GM19043 (cell line): ENCODE measurements around the gene PGAM2.
"Not testable (repeated sequence)": the region's sequence is repeated elsewhere in the genome, so short reads cannot be mapped to it uniquely, and the experiment has no call there.

ENCODE experiments used
- ATAC-seq: cut with Tn5 transposase; IDR thresholded peaks from one replicate; pipeline ENCODE4 v1.9.1; 2021; ENCODE audit warnings: low read depth; ENCODE audit not compliant: unreplicated experiment

PGAM2 gene

DNA sequence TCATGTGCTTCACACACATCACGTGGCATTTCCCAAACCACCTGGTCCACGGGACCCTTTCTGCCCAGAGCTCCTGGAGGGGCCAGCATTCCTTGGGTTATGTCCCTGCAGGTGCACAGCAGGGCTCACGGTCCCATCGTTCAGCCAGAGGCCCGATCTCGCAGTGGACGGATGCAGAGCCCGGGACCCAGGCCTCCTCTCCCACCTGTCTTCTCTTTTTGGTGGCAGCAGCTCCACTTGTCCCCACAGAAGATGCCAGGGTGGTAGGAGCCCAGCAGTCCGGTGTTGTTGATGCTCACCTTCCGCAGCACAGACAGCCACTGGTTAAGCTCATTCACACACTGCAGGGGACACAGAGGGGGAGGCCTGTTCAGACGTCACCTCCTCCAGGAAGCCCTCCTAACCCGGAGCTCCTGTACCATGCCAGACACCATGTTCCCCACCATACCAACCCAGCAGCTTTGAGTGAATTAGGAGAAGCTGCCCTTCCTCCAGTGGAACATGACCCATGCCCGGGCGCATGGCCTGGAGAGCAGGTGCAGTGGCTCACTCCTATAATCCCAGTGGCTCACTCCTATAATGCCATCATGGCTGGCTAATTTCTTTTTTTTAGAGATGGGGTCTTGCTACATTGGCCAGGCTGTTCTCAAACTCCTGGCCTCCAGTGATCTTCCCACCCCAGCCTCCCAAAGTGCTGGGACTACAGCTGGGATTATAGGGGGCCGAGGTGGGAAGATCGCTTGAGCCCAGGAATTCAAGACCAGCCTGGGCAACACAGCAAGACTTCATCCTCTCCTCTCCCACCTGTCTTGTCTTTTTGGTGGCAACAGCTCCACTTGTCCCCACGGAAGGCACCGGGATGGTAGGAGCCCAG is 31.2 kb downstream of the PGAM2 start:
- not testable (repeated sequence) for ATAC-seq

DNA sequence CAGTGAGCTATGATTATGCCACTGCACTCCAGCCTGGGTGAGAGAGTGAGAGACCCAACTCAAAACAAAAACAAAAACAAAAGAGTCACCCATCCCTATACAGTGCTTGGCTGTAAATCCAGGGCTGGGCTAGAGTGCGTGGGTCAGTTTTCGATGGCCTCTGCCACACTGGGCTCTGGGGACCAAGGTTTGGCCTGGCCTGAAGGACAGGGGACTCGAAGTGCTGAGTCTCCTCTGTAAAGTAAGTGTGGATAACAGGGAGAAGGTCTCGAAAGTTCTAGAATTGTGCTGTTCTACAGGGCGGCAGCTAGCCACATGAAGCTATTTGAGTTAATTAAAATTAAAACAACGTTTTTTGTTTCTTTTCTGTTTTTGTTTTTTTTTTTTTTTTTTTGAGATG is 33.3 kb downstream of the PGAM2 start:
- ATAC-seq, result not testable (repeated sequence)

DNA sequence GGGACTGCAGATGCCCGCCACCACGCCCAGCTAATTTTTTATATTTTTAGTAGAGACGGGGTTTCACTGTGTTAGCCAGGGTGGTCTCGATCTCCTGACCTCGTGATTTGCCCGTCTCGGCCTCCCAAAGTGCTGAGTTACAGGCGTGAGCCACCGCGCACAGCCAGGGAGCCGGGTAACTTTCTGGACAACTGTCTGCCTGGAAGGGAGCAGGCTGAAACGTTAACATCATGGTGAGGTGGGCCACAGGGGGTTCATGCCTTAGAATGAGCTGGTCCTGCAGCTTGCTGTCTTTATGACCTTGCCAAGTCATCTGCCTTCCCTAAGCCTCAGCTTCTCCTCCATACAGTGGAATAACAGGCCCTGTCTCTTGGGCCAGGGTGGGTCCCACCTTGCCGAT is 34.0 kb downstream of the PGAM2 start:
- not testable (repeated sequence) for ATAC-seq

DNA sequence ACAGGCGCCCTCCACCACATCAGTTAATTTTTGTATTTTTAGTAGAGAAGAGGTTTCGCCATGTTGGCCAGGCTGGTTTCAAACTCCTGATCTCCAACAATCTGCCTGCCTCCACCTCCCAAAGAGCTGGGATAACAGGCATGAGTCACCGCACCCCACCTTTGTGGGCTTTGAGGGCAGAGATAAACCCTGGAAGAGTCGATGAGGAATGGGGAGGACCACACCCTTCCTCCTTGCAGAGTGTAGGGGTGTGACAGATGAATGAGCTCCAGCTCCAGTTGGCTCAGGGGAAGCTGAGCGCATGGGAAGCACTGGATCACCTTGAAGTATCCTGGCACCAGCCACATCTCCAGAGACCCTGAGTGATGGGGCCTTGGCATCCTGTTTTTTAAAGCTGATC is 35.3 kb downstream of the PGAM2 start:
- not testable (repeated sequence) for ATAC-seq

DNA sequence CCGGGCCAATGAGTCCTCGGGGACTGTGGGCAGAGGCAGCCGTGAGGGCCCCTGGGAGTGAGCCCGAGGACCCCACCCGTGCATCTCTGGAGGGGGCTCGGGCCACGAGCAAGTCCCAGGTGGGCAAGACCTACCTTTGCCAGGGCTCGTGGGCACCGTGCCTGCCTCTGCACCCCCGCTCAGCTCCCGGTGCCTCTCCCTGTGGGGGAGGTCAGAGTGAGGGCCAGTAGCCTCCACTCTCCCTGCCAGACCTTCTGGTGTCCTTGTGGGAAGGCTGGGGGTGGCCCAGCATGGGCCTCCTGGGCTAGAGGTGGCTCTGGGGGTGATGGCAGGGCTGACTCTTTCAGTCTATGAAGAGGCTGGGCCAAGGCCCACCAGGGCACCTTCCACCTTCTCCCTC is 35.9 kb downstream of the PGAM2 start:
- ATAC-seq, result not testable (repeated sequence)

DNA sequence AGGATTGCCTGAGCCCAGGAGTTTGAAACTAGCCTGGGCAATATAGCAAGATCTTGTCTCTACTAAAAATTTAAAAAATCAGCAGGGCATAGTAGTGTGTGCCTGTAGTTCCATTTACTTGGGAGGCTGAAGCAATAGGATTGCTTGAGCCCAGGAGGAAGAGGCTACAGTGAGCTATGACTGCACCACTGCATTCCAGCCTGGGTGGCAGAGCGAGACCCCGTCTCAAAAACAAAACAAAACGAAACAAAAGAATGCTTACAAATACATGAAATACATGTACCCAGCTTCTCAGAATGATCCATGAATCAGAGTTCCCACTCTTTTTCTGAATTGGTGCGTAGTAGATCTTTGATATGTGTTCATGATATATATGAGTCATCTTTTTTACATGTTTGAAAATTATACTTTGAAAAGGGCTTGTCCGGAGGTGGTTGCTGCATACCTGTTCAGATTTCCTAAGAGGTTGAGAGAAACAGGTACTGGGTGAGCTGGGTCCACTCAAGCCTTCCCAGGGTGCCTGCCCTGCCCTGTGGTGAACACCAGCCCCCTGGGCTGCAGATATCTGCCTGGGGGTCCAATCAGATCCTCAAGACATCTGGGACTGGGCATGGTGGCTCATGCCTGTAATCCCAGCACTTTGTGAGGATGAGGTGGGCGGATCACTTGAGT is 42.4 kb downstream of the PGAM2 start:
- ATAC-seq, result not testable (repeated sequence)

DNA sequence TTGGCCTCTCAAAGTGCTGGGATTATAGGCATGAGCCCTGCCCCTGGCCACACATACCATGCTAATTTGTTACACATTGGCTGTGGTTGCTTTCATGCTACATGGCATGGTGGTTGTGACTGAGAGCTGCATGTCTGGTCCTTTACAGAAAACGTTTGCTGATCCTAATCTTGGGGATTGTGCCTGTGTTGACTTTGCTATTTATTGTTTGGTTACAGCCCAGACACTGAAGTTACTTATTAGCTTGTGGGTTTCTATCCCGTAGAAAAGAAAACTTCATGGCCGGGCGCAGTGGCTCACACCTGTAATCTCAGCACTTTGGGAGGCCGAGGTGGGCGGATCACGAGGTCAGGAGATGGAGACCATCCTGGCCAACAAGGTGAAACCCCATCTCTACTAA is 43.3 kb downstream of the PGAM2 start:
- ATAC-seq, result not testable (repeated sequence)

DNA sequence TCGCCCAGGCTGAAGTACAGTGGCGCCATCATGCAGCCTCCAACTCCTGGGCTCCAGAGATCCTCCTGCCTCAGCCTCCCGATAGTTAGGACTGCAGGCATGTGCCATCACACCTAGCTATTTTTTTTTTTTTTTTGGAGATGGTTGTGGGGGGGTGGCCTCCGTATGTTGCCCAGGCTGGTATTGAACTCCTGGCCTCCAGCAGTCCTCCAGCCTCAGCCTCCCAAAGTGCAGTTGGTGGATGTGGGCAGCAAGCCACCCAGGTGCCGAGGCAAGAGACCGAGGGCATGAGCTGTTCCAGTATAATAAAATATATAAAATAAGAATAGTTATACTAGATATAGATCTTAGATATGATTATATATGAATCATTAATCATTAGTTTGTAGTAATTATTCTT is 45.5 kb downstream of the PGAM2 start:
- not testable (repeated sequence) for ATAC-seq

DNA sequence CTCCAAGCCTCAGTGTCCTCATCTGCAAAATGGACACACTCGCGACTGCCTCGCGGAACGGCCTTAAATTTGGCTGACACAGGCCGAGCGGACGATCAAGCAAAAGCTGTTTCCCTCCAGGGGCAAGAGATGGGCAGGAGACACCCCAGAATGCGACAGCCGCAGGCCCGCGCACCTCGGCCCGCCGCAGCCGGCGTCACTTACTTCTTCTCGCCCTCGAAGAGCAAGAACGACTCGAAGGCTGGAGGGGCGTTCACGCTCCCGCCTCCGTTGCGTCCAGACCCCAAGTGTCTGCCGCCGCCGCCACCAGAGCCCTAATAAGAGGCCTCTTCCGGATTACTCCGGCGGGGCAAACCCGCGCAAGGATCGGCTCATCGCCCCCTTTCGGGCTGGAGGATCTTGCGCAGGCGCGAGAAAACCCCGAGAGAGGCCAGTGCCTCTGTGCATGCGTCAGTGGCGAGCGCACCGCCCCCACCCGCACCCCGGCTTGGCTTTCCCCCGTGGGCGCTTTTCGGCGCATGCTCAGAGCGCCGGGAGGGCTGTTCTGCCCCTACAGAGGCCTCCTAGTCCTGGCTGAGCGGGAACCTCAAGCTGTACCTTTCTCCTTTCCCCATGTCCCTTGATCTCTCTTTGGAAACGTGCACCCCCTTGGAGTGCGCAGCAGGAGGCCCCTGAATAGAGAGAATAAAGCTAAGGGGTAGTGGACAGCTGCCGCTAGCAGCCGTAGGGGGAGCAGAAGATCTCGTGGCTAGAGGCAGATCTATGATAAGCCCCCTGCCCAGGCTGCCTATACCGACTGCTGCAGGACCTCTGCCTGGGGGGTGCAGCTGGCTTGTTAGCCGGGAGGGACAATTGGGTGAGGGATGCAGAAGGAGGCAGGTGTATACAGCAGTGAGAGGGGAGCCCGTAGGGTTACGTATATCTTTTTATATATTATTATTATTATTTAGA is 46.2 kb downstream of the PGAM2 start:
- ATAC-seq, result peak; percentile 92

DNA sequence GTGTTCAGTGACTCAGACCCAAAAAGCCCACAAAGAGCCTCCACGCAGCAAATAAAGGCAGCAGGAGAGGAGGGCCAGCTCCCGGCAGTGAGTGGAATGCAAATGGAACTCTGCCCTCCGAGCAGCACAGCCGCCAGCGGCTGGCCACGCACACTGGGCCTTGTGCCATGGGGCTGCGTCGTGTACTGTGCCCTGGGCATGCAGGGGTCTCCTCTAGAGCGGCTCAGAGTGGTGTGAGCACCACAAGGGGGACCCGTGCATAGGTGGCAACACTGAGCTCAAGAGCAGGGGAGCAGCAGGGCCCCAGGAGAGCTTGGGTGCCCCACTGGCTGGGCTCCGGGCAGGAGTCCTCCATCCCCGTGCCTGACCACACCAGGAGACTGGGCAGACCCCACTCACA is 50.3 kb downstream of the PGAM2 start:
- ATAC-seq, result not testable (repeated sequence)
